CD4-positive, CD25-positive, alpha-beta regulatory T cell (primary cell): Measurements from ENCODE around the gene TMCC2. TPM values are rescaled to one million over a fixed set of nuclear protein-coding genes. Genes with fewer than 3 reads are reported as not detected.
"Not testable (repeated sequence)": the region's sequence is repeated elsewhere in the genome, so short reads cannot be mapped to it uniquely, and the experiment has no call there.

ENCODE experiments used
- ATAC-seq, 2 donors: fragments of 150-1000 bp; cut with Tn5 transposase; one replicate each; pipeline ENCODE4 v1.10.0; 2021; ENCODE audit warnings: low read depth in 2 of 2, moderate number of reproducible peaks in 2 of 2, moderate library complexity in 1 of 2
- DNase-seq, 3 donors: peaks; one replicate each; pipeline versions ENCODE4 v3.0.0 to v3.0.0-alpha.2; 2012 to 2022; ENCODE audit warnings: mixed read lengths in 1 of 3
- H3K27ac ChIP-seq: one replicate; pipeline ENCODE4 v1.7.0; 2013; ENCODE audit warnings: mild to moderate bottlenecking, low read length; ENCODE audit not compliant: insufficient read depth, poor library complexity, severe bottlenecking
- H3K27me3 ChIP-seq: one replicate; pipeline ENCODE4 v1.7.0; 2013; ENCODE audit warnings: low read length; ENCODE audit not compliant: control insufficient read depth, insufficient read depth
- H3K36me3 ChIP-seq: one replicate; pipeline ENCODE4 v1.7.0; 2013; ENCODE audit warnings: mild to moderate bottlenecking, low read length, moderate library complexity; ENCODE audit not compliant: control insufficient read depth, insufficient read depth
- H3K4me1 ChIP-seq: 2 replicates; pipeline ENCODE4 v1.7.0; 2013; ENCODE audit warnings: mild to moderate bottlenecking, low read length; ENCODE audit not compliant: insufficient read depth, control insufficient read depth, poor library complexity, severe bottlenecking
- H3K4me3 ChIP-seq: one replicate; pipeline ENCODE4 v1.7.0; 2013; ENCODE audit warnings: low read depth, mild to moderate bottlenecking, low read length, moderate library complexity
- H3K9me3 ChIP-seq, 2 experiments: 1 replicate in 1 of 2; 2 replicates in 1 of 2; pipeline ENCODE4 v1.7.0; 2013; ENCODE audit warnings: low read length in 2 of 2, mild to moderate bottlenecking in 1 of 2, moderate library complexity in 1 of 2; ENCODE audit not compliant: control insufficient read depth in 2 of 2
- H3K27ac Mint-ChIP-seq, 3 donors: one replicate each; pipeline ENCODE4 v1.8.0; 2020 to 2022; ENCODE audit warnings: mild to moderate bottlenecking in 3 of 3, mixed read lengths in 3 of 3, moderate library complexity in 2 of 3
- H3K27me3 Mint-ChIP-seq: one replicate; pipeline ENCODE4 v1.8.0; 2022; ENCODE audit warnings: mild to moderate bottlenecking, mixed read lengths
- H3K36me3 Mint-ChIP-seq: one replicate; pipeline ENCODE4 v1.8.0; 2020; ENCODE audit warnings: mixed read lengths
- H3K4me1 Mint-ChIP-seq, 4 donors: one replicate each; pipeline ENCODE4 v1.8.0; 2020 to 2022; ENCODE audit warnings: mixed read lengths in 4 of 4, mild to moderate bottlenecking in 1 of 4
- H3K4me3 Mint-ChIP-seq, 4 donors: one replicate each; pipeline ENCODE4 v1.8.0; 2020 to 2022; ENCODE audit warnings: mild to moderate bottlenecking in 4 of 4, mixed read lengths in 4 of 4, moderate library complexity in 3 of 4
- H3K9me3 Mint-ChIP-seq, 7 donors: one replicate each; pipeline ENCODE4 v1.8.0; 2020 to 2022; ENCODE audit warnings: mixed read lengths in 7 of 7, mild to moderate bottlenecking in 3 of 7, moderate library complexity in 2 of 7
- polyA plus RNA-seq, 4 donors: library from polyadenylated mRNA; unstranded; fragments of 300-500 nt; fragmentation: Illumina TruSeq; gene quantifications; one replicate each; pipeline ENCODE4 v1.2.3, GENCODE V29; 2021
- total RNA-seq: library from RNA; stranded (reverse); gene quantifications from one replicate; pipeline ENCODE4 v1.2.3, GENCODE V29; 2022

TMCC2 gene, protein sequence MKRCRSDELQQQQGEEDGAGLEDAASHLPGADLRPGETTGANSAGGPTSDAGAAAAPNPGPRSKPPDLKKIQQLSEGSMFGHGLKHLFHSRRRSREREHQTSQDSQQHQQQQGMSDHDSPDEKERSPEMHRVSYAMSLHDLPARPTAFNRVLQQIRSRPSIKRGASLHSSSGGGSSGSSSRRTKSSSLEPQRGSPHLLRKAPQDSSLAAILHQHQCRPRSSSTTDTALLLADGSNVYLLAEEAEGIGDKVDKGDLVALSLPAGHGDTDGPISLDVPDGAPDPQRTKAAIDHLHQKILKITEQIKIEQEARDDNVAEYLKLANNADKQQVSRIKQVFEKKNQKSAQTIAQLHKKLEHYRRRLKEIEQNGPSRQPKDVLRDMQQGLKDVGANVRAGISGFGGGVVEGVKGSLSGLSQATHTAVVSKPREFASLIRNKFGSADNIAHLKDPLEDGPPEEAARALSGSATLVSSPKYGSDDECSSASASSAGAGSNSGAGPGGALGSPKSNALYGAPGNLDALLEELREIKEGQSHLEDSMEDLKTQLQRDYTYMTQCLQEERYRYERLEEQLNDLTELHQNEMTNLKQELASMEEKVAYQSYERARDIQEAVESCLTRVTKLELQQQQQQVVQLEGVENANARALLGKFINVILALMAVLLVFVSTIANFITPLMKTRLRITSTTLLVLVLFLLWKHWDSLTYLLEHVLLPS
- total RNA-seq: 1.8 TPM
- under 1 TPM; 0.22 to 0.37 (median 0.28) TPM for polyA plus RNA-seq

DNA sequence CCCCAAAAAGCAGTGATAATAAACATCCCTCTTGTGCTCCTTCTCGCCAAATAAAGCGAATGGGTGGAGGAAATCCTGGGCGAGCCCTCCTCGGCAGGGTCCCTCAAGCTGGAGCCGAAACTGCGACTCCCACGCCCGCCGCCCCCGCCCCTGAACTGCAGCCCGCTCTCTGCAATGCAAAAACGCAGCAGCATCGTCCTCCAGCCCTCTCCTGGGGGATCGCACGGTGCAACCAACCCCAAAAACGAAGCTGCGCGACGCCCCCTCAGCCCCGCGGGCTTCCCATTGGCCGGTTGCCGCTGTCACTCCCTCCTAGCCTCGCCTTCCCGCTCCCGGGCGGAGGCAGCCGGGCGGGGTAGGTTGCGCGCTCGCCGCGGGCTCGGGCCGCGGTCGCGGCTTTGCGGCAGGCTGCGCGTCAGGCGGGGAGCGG is at the start of gene TMCC2:
Gene TMCC2 (plus strand): TSS at position 363 of the 430 bp plus-strand sequence. CDS start 619 bp downstream, outside the sequence.
- Mint-ChIP-seq H3K36me3 (no peaks in the 10 kb centered on the region), H3K9me3 (peaks cover 0 to 3% (median 0%) of the 10 kb centered on the region in 7 donors), H3K4me1 (peaks cover 0 to 27% (median 22%) of the 10 kb centered on the region in 4 donors), H3K27me3 (peaks cover 72% of the 10 kb centered on the region), H3K27ac (peak within 1 kb of the TSS; percentile 42 to 95 (median 79)), H3K4me3 (peak within 1 kb of the TSS; percentile 74 to 91 (median 88))
- peak; percentile 68 to 71 for ATAC-seq
- no peak within 1 kb of the TSS for H3K27ac ChIP-seq
- H3K36me3 ChIP-seq: no peaks in the 10 kb centered on the region
- peaks cover 28% of the 10 kb centered on the region for H3K4me1 ChIP-seq
- peak; percentile 56 to 84 (median 57) for DNase-seq
- H3K4me3 ChIP-seq: peak within 1 kb of the TSS; percentile 72
- peaks cover 47% of the 10 kb centered on the region for H3K27me3 ChIP-seq
- H3K9me3 ChIP-seq: no peaks in the 10 kb centered on the region

DNA sequence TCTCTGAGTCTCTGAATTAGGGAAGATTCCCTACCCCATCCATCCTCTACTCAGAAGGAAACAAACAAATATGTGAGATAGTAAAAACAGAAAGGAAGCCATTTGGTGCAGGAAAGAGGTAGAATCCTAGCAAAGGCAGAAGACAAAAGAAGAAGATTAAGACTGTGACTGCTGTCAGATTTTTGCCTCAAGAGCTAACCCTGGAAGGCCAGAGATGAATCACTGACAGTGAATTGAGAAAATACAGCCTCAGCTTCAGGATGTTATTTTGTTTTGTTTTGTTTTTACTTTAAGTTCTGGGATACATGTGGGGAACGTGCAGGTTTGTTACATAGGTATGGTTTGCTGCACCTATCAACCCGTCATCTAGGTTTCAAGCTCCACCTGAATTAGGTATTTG is 47.9 kb upstream of the TMCC2 start:
- no peaks in the 10 kb centered on the region for H3K27me3 ChIP-seq
- DNase-seq: no peak
- Mint-ChIP-seq H3K9me3 (no peaks in the 10 kb centered on the region), H3K36me3 (peaks cover 28% of the 10 kb centered on the region), H3K27ac (no peak overlapping the region), H3K4me3 (no peak overlapping the region), H3K4me1 (peaks cover 11 to 27% (median 19%) of the 10 kb centered on the region in 4 donors), H3K27me3 (no peaks in the 10 kb centered on the region)
- no peak overlapping the region for H3K4me3 ChIP-seq
- H3K9me3 ChIP-seq: no peaks in the 10 kb centered on the region
- peaks cover 34% of the 10 kb centered on the region for H3K36me3 ChIP-seq
- no peak overlapping the region for H3K27ac ChIP-seq
- peaks cover 4% of the 10 kb centered on the region for H3K4me1 ChIP-seq
- no peak for ATAC-seq

DNA sequence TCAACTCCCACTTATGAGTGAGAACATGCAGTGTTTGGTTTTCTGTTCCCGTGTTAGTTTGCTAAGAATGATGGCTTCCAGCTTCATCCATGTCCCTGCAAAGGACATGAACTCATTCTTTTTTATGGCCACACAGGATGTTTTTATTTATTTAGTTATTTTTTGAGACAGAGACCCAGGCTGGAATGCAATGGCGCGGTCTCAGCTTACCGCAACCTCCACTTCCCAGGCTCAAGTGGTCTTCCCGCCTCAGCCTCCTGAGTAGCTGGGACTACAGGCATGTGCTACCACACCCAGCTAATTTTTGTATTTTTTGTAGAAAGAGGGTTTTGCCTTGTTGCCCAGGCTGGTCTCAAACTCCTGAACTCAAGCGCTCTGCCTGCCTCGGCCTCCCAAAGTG is 47.4 kb upstream of the TMCC2 start:
- Mint-ChIP-seq H3K36me3 (peaks cover 30% of the 10 kb centered on the region), H3K4me1 (peaks cover 11 to 27% (median 20%) of the 10 kb centered on the region in 4 donors)
- not testable (repeated sequence) for DNase-seq, H3K4me1 ChIP-seq, ATAC-seq, H3K9me3 ChIP-seq, H3K4me3 ChIP-seq, H3K4me3 Mint-ChIP-seq, H3K27me3 Mint-ChIP-seq, H3K27ac ChIP-seq, H3K9me3 Mint-ChIP-seq, H3K27ac Mint-ChIP-seq, H3K27me3 ChIP-seq
- H3K36me3 ChIP-seq: peaks cover 34% of the 10 kb centered on the region

DNA sequence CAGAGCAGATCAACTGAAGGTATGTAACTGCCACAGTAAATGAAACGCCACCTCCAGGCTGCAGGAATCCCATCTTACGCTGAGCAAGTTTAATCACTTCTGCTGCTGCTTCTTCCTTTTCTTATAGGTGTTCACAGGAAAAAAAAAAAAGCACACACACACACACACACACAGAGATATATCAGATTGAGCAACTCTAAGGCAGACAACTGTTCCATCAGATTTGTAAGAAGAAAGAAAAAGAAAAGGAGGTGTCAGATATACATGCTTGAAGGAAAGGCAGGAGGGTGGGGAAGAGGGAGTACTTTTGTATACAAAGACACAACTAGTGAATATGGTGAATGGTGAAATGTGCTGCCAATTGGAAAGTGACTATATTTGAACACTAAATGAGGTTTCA is 44.8 kb upstream of the TMCC2 start:
- no peaks in the 10 kb centered on the region for H3K27me3 ChIP-seq
- H3K9me3 ChIP-seq: no peaks in the 10 kb centered on the region
- H3K9me3 Mint-ChIP-seq: no peaks in the 10 kb centered on the region
- ATAC-seq (no peak), DNase-seq (no peak)
- no peak overlapping the region for H3K4me3 Mint-ChIP-seq
- H3K27ac ChIP-seq: no peak overlapping the region
- H3K27me3 Mint-ChIP-seq: no peaks in the 10 kb centered on the region
- peaks cover 46% of the 10 kb centered on the region for H3K36me3 Mint-ChIP-seq
- peaks cover 22 to 45% (median 40%) of the 10 kb centered on the region in 4 donors for H3K4me1 Mint-ChIP-seq
- no peak overlapping the region for H3K27ac Mint-ChIP-seq
- H3K4me1 ChIP-seq: peaks cover 4% of the 10 kb centered on the region
- H3K4me3 ChIP-seq: no peak overlapping the region
- peaks cover 37% of the 10 kb centered on the region for H3K36me3 ChIP-seq

DNA sequence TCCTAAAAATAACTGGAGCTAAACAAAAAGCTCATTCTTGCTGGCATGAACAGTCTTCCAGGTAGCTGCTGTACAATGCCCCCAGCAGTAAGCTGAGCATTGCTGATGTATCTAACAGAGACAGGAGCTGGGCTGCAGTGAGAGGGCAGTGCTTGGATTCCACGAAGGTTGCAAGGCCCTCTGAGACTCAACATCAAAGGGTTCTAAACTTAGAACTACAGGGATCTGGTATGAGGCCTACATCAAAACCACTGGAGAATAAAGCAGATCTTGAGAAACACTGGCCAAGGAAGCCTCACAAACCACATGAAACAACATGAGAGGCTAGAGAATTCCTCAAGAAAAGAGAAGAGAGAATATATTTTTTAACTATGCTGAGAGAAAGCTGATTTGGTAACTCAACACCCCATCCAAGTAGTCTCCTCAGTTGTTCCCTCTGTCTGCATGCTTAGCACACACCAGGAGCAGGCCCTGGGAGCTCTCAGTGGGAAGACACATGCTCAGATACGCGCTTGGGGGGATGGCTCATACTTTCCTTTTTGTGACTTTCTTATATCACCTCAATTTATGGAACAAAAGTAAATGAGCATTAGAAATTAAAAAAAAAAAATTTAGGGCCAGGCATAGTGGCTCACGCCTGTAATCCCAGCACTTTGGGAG is 43.9 kb upstream of the TMCC2 start:
- no peaks in the 10 kb centered on the region for H3K27me3 ChIP-seq
- H3K27me3 Mint-ChIP-seq: no peaks in the 10 kb centered on the region
- no peaks in the 10 kb centered on the region for H3K9me3 Mint-ChIP-seq
- peaks cover 33% of the 10 kb centered on the region for H3K36me3 ChIP-seq
- no peak overlapping the region for H3K27ac ChIP-seq
- H3K4me1 ChIP-seq: peaks cover 4% of the 10 kb centered on the region
- ATAC-seq (no peak), DNase-seq (no peak)
- H3K36me3 Mint-ChIP-seq: peaks cover 39% of the 10 kb centered on the region
- no peaks in the 10 kb centered on the region for H3K9me3 ChIP-seq
- H3K4me1 Mint-ChIP-seq: peaks cover 22 to 48% (median 37%) of the 10 kb centered on the region in 4 donors
- peak overlapping the region in 1 of 4 donors; percentile 39 for H3K4me3 Mint-ChIP-seq
- H3K4me3 ChIP-seq: no peak overlapping the region
- peak overlapping the region; percentile 21 to 53 (median 42) for H3K27ac Mint-ChIP-seq

DNA sequence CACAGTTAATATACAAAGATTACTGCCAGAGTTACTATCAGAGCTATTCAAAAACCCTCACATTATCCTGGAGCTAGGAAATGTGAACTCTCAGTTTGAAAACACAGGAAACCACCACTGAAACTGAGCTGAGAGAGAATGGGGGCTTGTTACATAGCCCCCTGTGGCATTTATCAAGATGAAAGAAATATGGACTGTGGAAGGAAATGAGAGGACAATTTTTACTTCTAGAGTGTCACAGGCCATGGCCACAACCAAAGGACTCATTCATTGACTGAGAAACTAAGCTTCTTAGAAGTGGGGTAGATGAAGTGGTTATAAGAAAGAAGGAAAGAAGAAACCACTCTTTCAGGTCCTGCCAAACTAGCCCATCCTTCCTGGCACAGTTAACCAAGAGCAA is 41.6 kb upstream of the TMCC2 start:
- H3K27me3 Mint-ChIP-seq: no peaks in the 10 kb centered on the region
- DNase-seq: peak in 1 of 3 donors; percentile 61
- no peaks in the 10 kb centered on the region for H3K9me3 Mint-ChIP-seq
- peaks cover 35% of the 10 kb centered on the region for H3K36me3 Mint-ChIP-seq
- no peak for ATAC-seq
- Histone ChIP-seq H3K4me3 (no peak overlapping the region), H3K27ac (no peak overlapping the region), H3K9me3 (no peaks in the 10 kb centered on the region), H3K36me3 (peaks cover 28% of the 10 kb centered on the region), H3K4me1 (peaks cover 4% of the 10 kb centered on the region), H3K27me3 (no peaks in the 10 kb centered on the region)
- no peak overlapping the region for H3K4me3 Mint-ChIP-seq
- H3K4me1 Mint-ChIP-seq: peaks cover 23 to 69% (median 50%) of the 10 kb centered on the region in 4 donors
- H3K27ac Mint-ChIP-seq: peak overlapping the region in 2 of 3 donors; percentile 6 to 39

DNA sequence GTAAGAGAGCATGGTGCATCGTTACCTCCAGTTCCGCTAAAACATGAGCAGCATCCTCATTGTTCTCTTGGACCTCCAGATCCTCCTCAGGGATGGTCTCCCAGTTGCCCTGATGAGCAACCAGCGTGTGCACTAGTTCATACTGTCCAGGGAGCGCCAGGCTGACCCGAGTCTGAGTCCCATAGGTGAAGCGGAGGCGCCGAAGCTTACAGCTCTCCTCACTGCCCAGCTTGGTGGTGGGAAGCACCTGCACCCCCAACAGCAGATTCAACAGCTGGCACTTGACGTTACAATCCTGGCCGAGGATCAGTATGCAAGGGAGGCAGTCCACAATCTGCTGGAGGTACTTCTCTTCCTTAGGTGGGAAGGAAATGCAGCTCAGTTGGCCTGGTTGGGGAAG is 40.3 kb upstream of the TMCC2 start:
- H3K4me3 Mint-ChIP-seq: no peak overlapping the region
- Histone ChIP-seq H3K27me3 (no peaks in the 10 kb centered on the region), H3K36me3 (peaks cover 21% of the 10 kb centered on the region), H3K9me3 (no peaks in the 10 kb centered on the region), H3K4me3 (no peak overlapping the region), H3K4me1 (peaks cover 4% of the 10 kb centered on the region), H3K27ac (no peak overlapping the region)
- peaks cover 0 to 2% (median 0%) of the 10 kb centered on the region in 7 donors for H3K9me3 Mint-ChIP-seq
- no peak overlapping the region for H3K27ac Mint-ChIP-seq
- peaks cover 35% of the 10 kb centered on the region for H3K36me3 Mint-ChIP-seq
- no peaks in the 10 kb centered on the region for H3K27me3 Mint-ChIP-seq
- no peak for ATAC-seq
- peaks cover 28 to 78% (median 56%) of the 10 kb centered on the region in 4 donors for H3K4me1 Mint-ChIP-seq
- no peak for DNase-seq
